AG09319 (cell line): ENCODE data around the gene ANKRD9.
"Not testable (repeated sequence)": the region's sequence is repeated elsewhere in the genome, so short reads cannot be mapped to it uniquely, and the experiment has no call there.

Source experiments
- DNase-seq: peaks from one replicate; pipeline ENCODE4 v3.0.0-alpha.2; 2010; ENCODE audit warnings: low read depth; ENCODE audit errors: extremely low read depth
- TF ChIP-seq, protein P1 (sequence below): IDR thresholded peaks from 2 replicates; pipeline ENCODE4 v1.5.1; 2011; ENCODE audit warnings: low read depth, mild to moderate bottlenecking, inconsistent platforms, low read length, moderate library complexity

ANKRD9 gene

DNA sequence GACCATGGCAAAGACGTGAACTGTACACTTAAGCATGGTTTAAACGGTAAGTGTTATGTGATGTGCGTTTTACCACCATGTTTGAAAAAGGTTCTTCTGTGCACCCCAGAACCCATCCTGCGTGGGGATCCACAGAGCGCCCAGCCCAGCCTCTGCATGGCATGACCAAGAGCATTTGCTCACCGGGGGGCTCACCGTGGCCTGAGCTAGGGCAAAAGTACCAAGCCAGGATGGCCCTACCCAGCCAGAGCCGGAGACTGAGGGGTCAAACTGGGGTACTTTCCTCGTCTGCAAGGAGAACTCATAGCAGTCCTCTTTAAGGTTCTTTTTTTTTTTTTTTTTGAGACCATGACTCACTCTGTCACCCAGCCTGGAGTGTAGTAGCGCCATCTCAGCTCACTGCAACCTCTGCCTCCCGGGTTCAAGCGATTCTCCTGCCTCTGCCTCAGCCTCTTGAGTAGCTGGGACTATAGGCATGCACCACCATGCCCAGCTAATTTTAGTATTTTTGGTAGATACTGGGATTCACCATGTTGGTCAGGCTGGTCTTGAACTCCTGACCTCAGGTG lies 16.4 kb upstream of the ANKRD9 start:
- no peak for DNase-seq
- TF ChIP-seq, protein P1, sequence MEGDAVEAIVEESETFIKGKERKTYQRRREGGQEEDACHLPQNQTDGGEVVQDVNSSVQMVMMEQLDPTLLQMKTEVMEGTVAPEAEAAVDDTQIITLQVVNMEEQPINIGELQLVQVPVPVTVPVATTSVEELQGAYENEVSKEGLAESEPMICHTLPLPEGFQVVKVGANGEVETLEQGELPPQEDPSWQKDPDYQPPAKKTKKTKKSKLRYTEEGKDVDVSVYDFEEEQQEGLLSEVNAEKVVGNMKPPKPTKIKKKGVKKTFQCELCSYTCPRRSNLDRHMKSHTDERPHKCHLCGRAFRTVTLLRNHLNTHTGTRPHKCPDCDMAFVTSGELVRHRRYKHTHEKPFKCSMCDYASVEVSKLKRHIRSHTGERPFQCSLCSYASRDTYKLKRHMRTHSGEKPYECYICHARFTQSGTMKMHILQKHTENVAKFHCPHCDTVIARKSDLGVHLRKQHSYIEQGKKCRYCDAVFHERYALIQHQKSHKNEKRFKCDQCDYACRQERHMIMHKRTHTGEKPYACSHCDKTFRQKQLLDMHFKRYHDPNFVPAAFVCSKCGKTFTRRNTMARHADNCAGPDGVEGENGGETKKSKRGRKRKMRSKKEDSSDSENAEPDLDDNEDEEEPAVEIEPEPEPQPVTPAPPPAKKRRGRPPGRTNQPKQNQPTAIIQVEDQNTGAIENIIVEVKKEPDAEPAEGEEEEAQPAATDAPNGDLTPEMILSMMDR: no peak

DNA sequence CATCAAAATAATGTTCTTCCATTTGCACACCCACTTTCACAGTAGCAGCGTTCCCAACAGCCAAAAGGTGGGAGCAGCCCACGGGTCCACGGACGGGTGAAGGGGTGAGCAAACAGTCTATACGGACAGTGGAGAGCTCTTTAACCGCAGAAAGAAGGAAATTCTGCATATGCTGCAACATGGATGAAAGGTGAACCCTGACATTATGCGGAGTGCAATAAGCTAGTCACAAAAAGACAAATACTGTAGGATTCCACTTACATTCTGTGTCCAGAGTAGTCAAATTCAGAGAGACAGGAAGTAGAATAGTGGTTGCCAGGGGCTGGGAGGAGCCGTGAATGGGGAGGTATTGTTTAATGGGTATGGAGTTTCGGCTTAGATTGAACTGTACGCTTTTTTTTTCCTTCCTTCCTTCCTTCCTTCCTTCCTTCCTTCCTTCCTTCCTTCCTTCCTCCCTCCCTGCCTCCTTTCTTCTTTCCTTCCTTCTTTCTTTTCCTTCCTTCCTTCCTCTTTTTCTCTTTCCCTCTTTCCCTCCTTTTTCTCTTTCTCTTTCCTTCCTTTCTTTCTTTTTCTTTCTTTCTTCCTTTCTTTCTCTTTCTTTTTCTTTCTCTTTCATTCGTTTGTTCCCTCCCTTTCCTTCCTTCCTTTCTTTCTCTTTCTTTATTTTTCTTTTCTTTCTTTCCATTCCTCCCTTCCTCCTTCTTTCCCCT lies 15.8 kb upstream of the ANKRD9 start:
- DNase-seq: no peak

DNA sequence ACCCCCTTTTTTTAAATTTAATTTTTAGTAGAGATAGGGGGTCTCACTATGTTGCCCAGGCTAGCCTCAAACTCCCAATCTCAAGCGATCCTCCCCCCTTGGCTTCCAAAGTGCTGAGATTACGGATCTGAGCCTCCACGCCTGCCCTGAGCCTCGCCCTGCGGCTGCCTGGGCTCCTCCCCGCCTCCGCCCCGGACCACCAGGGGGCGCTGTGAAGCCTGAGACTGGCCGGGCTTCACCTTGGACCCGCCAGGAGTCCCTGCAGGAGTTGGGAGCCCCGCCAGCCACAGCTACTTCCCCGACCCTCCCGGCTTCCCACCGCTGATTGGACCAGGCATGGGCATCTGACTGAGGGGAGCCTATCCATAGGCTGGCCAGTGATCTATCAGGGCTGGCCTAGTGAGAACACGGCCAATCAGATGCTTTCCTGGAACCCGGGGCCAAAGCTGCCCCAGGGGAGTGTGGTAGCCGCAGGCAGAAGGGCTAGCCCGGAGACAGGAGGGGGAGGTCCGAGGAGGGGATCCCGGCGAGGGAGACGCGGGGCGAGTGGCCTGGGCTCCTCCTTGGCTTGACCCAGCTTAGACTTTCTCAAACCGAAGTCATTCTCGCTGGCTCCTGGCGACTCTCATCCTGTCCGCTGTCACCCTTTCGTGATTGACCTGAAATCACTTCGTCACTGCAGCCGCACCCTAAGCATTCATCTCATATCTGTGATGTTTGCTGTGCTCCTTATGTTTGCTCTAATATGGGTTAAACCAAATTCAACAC lies 15.1 kb upstream of the ANKRD9 start:
- TF ChIP-seq, protein P1: peak; percentile 96
- DNase-seq: peak; percentile 96

More for the DNA sequence above, 15.8 kb upstream of the ANKRD9 start:
- TF ChIP-seq, protein P1: no peak

DNA sequence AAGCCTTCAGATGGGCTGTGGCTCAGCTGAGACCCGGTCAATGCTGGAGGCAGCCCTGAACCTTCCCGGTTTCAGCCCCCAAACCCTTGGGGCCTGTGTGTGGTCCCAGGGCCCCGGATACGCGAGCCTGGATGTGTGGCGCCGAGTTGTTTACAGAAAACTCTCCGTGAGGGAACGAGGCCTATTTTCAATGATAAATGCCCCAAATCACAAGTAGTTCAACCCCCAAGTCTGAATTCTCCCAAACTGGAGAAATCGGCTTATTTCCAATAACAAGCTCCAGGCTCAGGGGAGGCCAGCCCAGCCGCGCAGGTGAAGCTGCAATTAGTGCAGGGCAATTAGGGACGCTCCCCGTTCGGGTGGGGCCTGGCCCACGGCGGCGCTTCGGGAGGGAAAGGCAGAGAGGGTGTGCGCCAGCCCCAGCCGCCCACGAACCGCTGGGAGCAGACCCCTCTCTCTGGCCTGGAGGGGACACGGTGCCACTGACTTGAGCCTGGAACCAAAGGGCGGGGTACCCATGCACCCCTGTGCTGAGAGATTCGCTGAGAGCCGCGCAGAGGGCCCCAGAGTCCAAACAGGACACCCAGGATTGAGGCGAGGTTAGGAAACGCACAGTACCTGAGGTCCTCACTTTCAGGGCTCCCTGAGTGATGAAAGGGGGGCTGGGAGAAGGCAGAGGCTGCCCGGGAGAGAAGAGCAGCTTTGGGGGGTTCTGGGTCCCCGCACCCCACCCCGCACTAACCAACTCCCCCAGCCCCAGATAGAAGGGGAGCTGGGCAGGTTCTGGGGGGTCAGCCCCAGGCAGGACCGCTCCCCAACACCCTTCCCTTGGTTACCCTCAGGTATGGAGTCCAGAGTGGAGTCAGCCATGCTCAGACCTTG lies 14.2 kb upstream of the ANKRD9 start:
- DNase-seq: no peak
- TF ChIP-seq, protein P1: no peak

DNA sequence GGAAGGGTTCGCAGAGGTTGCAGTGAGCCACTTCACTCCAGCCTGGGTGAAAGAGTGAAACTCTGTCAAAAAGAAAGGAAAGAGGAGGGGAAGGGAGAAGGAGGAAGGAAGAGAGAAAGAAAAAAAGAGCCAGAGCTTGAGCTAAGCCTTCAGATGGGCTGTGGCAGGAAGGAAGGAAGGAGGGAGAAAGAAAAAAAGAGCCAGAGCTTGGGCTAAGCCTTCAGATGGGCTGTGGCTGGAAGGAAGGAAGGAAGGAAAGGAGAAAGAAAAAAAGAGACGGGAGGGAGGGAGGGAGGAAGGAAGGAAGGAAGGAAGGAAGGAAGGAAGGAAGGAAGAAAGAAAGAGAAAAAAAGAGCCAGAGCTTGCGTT lies 13.6 kb upstream of the ANKRD9 start:
- TF ChIP-seq, protein P1: no peak
- DNase-seq: no peak

DNA sequence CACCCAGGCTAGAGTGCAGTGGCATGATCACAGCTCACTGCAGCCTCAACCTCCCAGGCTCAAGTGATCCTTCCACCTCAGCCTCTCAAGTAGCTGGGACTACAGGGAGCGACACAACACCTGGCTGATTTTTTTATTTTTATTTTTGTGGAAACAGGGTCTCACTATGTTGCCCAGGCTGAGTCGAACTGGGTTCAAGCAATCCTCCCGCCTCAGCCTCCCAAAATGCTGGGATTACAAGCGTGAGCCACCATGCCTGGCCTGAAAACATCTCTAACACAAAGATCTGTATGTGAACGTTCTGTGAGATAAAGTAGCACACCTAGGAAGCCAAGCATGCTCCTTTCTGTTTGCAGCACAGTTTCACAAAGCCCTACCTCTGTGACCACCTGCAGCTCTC lies 10.1 kb upstream of the ANKRD9 start:
- not testable (repeated sequence) for DNase-seq

DNA sequence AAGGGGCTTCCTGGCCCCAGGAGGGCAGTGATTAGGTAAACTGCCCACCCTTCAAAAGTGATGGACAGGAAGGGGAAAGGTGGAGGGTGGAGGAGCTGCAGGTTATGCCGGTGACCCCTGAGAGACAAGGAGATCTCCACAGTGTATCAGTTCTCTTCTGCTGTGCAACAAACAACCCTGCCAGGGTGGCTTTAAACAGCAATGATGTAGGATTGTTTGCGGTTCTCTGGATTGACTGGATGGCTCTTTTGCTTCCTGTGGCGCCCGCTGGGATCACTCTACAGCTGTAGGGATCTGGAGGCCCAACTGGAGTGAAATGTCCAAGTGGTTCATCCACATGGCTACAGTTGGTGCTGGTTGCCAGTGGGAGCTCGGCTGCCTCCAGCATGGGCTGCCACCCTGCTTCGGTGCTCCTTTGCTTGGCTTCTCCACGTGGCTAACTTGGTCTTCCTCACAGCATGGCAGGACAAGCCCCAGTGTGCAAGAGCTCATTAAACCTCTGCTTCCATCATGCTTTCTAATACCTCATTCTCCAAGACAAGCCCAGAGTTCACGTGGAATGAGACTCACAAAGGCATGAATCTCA lies 8.6 kb upstream of the ANKRD9 start:
- DNase-seq: no peak
- TF ChIP-seq, protein P1: no peak
